Activated T-cell treated with anti-CD3 and anti-CD28 coated beads, Interleukin-2, amount 50 U/mL, for 1 hour (primary cell): Measurements from ENCODE around the gene AIFM2.
A peak's percentile ranks its signal among the peaks of the same experiment; 100 is the strongest.
"Not testable (repeated sequence)": the region's sequence is repeated elsewhere in the genome, so short reads cannot be mapped to it uniquely, and the experiment has no call there.

ENCODE experiments used
- DNase-seq: peaks from one replicate; pipeline ENCODE4 v3.0.0-alpha.2; 2020

Gene AIFM2

GRCh38 chr10:70121281-70121949 lies 11.2 kb downstream of the AIFM2 start:
- no peak for DNase-seq

- DNase-seq, result no peak
These were observed 12.2 kb downstream of the AIFM2 start for GRCh38 chr10:70120417-70120816.

- DNase-seq, result no peak
These were observed 13.0 kb downstream of the AIFM2 start for GRCh38 chr10:70119623-70120022.

DNA sequence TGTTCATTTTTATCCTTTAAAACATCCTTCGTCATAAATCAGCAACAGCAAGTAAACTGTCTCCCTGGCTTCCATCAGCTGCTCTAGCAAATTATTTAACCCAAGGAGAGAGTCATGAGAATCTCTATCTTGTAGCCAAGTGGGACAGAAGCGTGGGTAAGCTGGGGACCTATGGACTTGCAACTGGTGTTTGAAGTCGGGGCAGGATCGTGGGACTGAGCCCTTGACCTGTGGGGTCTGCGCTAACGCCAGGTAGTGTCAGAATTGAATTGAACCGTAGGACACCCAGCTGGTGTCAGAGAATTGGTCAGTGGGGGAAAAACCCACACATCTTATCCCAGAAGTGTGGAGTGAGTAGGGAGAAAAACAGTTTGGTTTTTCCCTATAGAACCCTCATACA lies 13.4 kb downstream of the AIFM2 start:
- DNase-seq, result no peak

- DNase-seq, result no peak
These were observed 14.4 kb downstream of the AIFM2 start for GRCh38 chr10:70118196-70118595.

DNA sequence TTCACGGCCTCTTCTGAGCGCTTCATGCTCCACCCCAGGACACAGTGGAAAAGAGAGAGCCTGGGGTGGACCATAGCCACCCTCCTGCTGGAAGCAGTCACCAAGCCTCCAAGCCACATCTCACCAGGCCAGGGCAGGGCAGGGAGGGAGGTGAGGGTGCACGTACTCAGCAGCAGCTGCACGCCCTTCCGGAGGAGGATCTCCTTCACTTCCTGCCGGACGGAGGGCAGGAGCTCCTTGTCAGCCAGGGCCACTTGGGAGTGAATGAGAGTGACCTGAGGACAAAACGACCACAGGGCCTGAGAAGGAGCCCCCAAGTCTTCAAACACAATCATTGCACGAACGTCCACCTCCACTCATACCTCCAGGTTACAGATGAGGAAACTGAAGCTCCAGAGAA lies 15.0 kb downstream of the AIFM2 start:
- no peak for DNase-seq

DNA sequence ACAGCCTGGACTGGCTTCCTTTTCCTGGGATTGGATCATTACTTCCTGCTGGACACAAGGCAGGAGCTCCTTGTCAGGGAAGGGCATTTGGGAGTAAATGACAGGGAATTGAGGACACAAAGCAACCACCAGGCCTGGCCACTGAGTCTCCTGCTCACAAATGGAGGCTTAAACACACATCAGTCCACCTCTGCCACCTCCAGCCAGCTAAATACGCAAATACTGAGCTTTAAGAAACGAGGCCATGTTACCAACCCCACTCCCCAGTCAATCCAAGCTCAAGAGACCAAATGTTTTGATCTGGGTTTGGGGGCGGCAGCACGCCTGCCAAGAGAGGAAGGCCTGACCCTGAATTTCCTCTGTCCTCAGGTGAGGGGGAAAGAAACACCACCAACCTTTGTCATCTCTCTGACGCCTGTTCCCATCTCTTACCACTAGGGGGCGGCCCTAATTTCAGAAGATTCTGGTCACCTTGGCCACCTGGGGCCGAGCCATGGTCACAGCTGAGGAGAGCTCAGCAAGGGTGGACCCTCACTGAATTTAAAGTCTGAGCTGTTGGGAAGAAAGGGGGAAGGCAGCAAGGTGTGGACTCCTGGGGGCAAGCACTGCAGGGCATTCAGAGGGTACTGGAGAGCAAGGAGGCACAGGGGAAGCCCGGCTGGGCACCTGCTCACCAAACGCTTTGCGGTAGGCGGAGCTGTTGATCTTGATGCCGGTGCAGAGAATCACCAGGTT lies 16.5 kb downstream of the AIFM2 start:
- DNase-seq, result peak; percentile 60

DNA sequence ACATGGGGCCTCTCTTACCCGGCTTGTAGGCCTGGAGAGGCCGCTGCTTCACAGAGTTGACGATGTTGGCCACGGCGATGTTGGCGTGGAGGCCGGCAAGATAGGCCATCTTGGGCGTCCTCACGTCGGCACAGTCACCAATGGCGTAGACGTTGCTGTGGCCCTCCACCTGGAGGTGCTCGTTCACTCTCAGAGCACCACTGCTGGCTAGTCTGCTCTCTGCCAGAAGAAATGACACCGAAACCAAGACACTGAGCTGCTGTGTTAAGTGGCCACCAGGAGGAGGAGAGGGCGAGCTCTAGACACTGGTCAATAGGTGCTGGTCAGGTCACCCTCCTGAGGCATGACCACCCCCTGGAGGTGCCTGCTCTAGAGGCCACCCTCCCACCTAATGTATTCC lies 17.7 kb downstream of the AIFM2 start:
- no peak for DNase-seq

DNA sequence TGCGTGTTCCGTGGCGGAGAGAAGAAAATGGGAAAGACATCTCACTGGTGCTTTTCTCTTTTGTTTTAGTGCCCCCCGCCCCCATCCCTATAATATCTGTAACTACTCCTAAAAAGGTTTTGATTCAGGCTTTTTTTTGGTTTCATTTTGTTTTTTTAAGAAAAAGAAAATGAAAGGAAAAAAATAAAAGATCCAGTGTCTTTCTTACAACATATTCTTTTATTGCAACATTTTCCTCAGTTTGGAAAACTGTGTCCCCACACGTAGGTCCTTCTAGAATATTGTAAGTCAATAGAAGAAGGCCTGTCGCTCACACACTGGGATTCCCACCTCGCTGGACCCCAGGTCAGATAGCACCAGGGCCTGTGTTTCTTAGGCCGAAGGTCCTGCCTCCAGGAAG lies 20.6 kb downstream of the AIFM2 start:
- no peak for DNase-seq

GRCh38 chr10:70111496-70111895 lies 21.1 kb downstream of the AIFM2 start:
- DNase-seq, result no peak

DNA sequence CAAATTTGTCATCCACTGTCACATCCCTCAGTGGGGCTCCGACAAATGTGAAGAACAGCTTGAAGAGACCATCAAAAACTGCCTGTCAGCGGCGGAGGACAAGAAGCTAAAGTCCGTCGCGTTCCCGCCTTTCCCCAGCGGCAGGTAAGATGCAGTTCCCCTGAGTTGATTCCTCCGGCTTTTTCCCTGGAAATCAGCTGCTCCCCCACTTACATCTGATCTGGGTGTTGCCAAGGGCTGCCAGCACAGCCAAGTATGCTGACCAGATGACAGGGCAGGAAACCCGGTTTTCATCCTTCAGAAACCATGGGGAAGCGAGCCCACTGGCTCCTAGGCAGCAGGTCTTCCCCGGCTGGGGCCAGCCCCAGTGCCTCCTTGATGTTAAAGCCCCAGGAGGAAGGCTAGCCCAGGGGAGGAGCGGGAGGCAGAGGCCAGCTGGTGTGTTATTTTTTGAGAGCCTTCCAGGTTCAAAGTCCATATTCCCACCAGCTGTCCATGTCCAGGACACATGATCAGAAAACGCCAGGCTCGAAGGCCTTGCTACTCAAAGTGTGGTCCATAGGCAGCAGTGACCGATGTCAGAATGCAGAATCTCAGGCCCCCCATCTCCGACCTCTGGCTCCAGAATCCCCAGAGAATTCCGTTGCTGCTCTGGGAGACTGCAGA lies 23.4 kb downstream of the AIFM2 start:
- DNase-seq, result no peak

DNA sequence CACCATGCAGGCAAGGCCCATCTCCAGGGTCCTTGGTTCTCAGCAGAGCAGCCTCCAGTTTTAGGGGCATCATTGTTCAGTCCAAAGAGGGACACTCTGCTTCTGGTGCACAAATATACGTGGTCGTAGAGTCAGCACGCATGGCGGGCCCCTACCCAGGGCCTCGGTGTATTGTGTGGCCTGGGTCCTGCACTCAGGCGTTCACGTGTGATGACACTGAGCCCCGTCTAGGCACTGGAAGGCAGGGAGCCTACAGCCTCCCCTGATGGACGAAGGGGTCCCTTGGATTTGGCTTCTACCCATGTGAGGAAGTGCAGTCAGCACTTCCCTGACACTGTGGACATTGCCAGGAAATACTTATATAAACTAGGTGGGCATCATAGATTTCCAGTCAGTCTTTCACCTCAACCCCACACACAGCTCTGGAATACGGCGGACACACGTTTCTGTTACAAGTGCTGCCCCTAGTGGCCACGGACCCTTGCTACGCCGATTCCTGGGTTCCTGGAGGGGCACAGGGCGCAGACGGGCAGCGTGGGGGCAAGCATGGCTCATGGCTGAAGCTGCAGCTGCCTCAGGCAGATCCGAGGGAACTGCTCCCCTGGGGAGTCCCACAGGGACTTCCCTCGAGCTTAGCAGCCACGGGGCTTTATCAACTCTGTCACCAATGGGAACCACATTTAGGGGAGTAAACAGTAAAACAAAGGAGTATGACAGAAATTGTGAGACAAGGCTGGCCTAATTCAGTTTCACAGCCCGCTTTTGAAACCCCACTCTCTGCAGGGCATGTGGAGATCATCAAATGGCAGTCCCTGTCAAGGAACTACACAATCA lies 25.4 kb downstream of the AIFM2 start:
- DNase-seq, result no peak

DNA sequence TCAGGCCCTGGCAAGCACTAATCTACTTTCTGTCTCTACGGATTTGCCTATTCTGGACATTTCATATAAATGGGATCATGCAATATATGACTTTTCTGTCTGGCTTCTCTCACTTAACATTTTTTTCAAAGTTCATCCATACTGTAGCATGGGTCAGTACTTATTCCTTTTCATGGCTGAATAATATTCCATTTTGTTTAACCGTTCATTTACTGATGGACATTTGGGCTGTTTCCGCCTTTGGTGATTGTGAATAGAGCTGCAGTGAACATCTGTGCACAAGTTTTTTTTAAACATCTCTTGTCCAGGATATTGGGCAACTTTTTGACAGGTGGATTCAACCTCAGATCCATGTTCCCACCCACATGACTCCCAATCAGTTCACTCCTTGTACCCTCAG lies 31.0 kb downstream of the AIFM2 start:
- no peak for DNase-seq

DNA sequence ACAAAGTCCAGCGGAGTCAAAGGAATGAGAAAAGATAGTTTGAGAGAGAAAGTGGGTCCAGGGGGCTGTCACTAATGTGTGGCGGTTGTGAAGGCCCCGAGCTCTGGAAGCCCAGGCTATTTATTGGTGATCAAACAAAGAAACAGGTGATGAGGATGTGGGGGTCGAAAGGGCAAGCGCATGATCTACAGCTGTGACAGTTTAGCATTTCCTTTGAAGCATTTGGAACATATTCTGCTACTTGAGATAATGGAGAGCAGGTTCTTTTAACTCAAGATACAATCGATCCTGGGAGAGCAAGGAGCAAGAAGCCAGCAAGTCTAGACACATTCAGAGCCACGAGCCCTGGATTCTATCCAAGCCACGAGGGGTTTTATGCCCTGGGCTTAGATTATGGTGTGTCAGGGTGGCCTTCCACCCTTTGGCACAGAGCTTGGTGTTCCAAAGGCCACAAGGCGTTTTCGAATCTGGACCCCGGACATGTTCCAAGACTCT lies 31.5 kb downstream of the AIFM2 start:
- not testable (repeated sequence) for DNase-seq

- DNase-seq, result no peak
These were observed 34.4 kb downstream of the AIFM2 start for GRCh38 chr10:70098271-70098670.

DNA sequence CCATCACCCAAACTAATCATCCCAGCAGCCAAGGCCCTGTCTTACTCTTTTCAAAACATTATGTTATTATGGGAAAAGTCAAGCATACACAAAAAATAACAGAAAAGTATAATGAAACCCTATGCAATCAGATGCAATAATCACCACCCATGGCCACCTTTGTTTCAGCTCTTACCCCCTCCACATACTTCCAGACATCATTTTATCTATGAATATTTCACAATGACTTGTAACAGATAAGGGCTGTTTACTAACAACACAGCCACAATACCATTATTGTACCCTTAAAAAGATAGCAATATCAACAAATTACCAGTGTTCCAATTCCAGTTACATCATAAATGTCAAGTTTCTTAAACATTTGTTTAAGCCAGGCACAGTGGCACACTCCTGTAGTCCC lies 35.2 kb downstream of the AIFM2 start:
- DNase-seq, result no peak

DNA sequence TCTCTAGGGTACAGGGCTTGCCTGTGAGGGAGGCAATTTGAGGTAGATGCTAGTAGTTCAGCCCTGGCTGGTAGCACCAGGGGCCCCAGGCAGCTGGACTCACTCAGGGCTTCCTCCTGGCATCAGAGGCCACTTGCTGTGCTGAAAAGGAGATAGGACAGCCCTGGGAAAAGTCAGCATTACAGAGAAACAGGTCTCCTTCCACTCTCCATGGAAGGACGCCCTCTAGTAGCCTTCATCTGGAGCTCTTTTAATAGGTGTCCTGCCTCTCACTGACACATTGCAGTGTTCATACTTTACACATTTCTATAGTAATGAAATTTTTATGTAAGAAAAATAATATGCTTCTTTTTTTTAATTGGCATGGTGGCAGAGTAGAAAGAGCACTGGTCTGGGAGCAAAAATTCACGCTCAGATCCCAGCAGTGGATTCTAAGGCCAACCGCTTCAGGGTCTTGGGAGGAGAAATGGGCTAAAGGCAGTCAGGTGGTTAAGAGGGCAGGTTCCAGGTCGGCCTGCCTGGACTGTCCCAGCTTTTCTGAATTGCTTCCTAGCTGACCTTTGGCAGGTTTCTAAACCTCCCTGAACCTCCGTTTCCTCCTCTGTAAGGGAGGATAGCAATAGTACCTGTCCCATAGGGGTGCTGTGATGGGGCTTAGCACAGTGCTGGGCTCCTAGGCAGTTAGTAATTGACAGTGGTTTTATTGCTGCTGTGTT lies 35.8 kb downstream of the AIFM2 start:
- no peak for DNase-seq

DNA sequence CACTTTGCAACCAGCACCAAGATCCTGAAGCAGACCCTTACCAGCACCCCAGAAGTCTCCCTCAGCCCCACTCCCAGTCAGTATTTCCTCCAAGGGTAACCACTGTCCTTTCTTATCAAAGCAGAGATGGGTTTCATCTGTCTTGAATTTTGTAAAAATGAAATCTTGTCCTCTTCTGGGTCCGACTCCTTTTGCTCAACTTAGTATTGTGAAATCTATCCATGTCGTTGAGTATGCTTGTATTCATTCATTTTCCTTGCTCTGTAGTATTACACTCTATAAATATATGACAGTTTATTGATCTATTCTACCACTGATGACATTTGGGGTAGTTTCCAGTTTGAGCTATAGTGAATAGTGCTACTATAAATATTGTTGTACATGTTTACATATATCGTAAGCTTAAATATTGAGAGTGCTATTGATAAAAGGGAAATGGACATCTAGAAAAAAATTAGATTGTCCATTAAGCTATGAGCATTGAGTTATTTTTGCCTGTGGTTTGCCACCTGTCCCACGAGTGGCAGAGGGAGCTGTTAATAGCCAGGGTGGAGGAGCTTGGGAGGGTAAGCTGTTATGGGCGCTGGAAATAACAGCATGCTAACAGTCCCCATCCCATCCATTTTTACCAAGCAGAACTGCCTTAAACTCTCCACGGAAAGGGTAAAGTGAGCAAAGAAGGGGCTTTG lies 36.5 kb downstream of the AIFM2 start:
- DNase-seq, result no peak

GRCh38 chr10:70094250-70094649 lies 38.4 kb downstream of the AIFM2 start:
- no peak for DNase-seq

- DNase-seq, result no peak
These were observed 39.2 kb downstream of the AIFM2 start for GRCh38 chr10:70093335-70093944.

DNA sequence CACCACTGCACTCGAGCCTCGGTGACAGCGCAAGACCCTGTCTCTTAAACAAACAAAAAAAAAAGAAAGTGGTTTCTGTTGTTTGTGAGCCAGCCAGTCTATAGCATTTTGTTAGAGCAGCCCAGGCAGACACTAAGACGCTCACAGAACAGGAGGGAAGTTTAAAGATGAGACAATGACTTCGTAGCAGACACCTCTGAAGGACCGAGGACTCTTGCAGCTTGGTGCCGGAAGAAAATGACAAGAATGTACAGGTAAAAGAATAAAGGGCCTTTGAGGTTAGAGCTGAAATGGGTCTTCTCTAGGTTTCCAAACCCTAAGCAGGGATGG lies 40.3 kb downstream of the AIFM2 start:
- DNase-seq, result no peak

DNA sequence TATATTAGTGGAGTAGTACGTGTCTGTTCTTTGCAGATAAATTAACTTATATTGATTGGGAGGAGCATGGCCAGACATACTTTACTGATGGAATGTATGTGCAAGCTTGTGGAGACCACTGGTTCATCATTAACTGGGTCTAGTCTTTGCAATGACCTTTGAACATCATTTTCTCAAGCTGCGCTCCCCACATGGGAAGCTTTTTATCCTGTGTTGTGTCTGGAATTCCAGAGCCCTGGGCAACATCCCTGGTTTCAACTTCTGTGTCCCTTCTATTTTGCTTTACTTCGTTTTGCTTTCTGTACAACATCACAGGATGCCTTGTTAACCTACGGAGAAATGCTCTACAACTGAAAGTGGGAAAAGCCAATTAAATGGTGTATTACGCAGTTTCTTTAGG lies 41.7 kb downstream of the AIFM2 start:
- DNase-seq, result no peak
